SHP77 treated with DMSO at 0.1 percent for 48 hours (cell line): ENCODE data around the gene NOTCH2NLA.
"Not testable (repeated sequence)": the region's sequence is repeated elsewhere in the genome, so short reads cannot be mapped to it uniquely, and the experiment has no call there.

ENCODE experiments used
- DNase-seq: peaks from one replicate; lab custom pipeline; 2025; lab: John Stamatoyannopoulos, UW

Gene NOTCH2NLA

GRCh38 chr1:146167273-146167672 is 61.5 kb downstream of the NOTCH2NLA start:
- DNase-seq: not testable (repeated sequence)

GRCh38 chr1:146144465-146144864 is 84.4 kb downstream of the NOTCH2NLA start, which contains the start of gene NBPF10:
TSS of gene NBPF10 (minus strand) at chr1:146144804. CDS start at chr1:146144769, 35 bp downstream.
- DNase-seq: not testable (repeated sequence)
